GM21423 (cell line): ENCODE data around the gene AFAP1L1.

ENCODE experiments used
- ATAC-seq: cut with Tn5 transposase; IDR thresholded peaks from one replicate; pipeline ENCODE4 v1.9.1; 2021; ENCODE audit warnings: mild to moderate bottlenecking, moderate library complexity; ENCODE audit not compliant: unreplicated experiment

The AFAP1L1 gene

DNA sequence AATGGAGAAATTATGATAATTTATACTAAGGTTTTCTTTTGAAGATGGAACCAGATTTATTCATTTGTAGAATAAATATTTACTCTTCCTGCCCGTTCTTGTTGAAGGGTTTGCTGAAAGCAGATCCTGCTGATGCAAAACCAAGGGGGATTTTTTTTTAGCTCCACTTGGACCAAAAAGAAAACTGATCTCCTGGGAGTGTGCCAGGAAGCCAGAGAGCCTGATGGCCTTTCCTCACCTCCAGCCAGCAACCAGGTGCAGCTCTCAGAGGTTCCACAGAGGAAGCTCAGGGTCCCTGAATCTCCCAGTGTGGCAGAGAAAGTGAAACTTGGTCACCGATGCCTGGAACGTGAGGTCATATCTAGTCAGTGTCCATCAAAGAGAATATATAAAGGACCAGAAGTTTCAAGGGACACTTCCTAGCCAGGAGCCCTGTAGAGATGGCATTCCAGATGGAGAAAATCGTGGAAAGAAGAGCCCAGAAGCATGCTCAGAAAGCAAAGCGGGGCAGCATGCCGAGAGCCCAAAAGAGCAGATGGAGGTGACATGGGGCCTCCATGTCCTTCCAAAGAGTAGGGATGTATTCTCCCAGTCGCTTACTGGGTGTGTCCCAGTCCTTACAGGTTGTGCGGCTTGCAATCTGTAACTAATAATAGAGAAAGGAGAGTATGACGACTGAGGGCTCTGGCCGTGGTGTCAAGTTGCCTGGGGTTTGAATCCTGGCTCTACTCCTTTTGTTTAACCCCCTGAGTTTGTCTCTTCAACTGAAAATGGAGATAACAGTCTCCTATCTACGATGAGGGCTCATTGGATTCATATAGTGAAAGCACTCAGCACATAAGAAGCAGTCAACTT lies 12.2 kb downstream of the AFAP1L1 start:
- no peak for ATAC-seq

DNA sequence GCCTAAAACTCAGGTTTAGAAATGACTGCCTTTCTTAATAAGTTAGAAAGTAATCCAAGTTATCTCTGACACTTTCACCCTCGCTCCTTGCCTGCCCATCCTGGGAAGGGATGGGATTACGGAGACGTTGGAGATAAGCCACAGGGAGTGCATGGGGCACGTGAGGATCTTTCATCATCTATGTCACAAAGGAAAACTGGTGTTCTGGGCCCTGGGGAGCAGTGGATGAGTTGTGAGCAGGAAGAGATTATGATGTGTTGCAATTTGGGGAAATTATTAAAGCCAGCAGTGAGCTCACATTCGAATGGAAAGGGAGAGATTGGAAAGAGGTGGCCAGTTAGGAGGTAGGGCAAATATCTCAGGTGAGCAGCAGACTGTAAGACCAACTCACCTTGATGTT lies 12.8 kb downstream of the AFAP1L1 start:
- no peak for ATAC-seq

DNA sequence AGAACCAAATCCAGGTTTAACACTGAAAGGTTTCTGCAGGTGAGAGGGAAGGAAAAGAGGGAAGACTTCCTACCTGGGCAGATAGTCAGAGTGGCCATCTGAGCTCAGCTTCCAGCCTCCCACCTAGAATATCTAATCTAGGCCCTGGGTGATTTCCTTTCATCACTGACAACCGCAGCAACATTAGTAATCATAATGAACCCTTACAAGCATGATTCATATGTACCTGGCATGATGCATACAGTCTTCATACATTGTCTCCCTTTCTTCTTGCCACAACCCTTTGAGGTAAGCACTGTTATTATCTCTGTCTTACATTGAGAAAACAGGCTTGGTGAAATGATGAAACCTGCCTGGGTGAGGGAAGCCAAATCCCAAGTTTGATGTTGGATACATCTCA lies 13.5 kb downstream of the AFAP1L1 start:
- ATAC-seq, result no peak

DNA sequence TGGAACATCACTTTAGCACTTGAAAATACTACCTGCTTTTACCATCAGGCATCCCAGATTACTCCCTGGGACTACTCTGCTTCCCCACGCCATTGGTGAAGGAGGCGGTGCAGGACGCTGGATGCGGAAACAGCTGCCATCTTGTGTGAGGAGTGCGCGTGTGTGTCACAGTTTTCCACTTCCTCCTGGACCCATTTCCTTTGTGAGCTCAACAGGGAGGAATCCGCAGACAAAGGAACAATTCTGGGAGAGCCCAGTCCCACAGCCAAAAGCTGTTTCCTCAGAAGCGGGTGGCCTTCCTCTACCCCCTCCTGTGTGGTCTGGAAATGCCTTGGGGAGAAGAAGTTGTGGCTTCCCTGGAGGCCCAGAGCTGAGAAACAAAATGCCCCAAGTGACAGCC lies 16.8 kb downstream of the AFAP1L1 start:
- ATAC-seq, result no peak

DNA sequence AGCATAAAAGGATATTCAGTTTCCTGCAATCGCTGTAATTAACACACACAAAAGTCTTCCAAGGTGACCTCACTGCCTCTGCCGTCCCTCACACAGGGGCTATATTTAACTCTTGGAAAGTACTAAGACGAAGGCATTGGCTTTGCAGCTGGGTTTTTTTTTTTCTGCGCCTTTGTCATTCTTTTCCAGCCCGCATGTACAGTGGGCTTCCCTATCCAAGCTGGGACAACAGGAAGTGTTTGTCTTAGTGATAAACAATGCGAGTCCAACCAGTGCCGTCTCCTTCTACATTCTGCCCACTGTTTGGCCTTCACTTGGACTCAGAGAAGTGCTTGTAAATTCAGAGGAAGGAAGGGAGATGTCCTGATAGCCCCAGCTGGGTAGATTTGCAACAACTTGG lies 17.6 kb downstream of the AFAP1L1 start:
- no peak for ATAC-seq

DNA sequence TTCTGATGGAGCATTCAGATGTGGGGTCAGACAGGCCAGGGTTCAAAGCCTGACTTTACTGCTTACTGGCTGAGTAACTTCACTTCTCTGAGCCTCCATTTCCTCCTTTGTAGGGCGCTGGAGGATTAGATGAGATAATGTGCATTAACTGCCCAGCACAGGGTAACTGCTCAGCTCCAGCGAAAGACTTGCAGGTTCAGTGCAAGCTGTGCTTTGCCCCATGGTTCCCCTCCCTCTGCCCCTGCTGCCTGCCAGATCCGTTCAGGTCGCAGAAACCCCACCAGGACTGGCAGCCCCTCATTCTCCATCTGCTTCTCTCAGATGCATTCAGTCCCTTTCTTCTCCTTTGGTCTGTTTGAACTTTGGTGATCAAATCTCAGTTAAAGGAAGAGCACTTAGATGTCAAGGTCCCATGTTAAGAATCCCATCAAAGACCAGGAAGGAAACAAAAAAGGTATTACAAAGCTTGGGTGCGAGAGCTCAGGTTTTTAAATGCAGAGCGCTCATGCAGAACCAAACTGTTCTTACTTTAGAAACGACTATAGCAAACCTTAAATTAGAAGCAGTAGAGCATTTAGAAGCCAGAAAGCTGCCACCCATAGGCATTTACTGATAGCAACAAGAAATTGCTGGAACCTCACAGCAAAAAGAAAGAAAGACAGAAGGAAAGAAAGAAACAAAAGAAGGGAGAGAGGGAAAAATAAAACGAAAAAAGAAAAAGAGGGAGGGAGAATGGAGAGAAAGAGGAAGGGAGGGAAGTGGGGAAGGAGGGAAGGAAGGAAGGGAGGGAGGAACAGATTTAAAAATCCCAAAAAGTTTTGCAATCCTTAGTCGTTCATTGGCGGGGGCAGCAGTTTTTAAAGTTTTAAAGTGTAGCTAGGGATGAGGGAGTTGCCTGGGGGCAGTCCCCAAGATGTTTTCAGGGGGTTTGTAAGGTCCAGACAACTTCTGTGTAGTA lies 23.5 kb downstream of the AFAP1L1 start:
- no peak for ATAC-seq

DNA sequence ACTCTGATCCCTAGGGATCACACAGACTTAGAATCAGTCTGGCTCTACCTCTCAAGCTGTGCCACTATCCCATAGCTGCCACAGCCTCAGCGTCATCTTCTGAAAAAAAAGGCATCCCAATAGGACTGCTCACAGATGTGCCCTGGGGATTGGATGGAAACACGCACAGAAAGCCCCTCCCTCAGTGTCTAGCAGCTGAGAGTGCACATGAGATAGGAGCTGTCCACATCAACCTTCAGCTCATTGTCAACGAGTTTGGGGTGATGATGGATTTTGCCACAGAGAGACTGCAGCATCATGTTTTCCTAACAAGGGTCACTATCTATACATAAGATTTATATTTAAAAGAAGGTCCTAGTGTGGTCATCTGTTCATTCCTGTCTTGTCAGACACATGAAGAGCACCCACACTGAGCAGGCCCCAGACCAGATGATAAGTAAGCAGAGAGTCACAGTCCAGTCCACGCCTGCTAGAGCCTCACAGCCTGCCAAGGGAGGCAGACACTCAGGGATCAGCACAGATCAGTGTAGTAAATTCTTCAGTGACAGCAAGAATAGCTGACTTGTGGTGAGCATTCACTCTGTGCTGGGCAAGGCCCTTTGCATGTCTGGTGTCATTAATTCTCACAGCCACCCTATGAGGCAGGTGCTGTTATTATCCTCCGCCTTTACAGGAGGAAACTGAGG lies 25.8 kb downstream of the AFAP1L1 start:
- ATAC-seq, result no peak

DNA sequence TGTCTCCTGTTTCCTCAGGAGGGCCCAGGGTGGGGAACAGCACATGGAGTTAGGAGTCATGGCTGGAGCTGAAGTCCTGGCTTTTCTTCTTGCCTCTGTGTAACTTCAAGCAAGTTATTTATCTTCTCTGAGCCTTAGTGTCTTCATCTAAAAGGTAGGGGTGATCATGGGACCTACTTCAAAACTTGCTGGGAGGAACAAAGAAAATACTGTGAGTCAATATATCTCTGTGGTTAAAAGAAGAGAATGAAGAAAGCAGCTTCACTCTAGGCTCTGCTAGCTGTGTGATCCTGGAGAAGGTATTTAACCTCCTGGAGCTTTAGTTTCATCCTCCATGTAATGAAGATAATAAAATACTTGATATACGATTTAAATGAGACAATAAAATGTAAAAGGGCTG lies 26.5 kb downstream of the AFAP1L1 start:
- no peak for ATAC-seq

DNA sequence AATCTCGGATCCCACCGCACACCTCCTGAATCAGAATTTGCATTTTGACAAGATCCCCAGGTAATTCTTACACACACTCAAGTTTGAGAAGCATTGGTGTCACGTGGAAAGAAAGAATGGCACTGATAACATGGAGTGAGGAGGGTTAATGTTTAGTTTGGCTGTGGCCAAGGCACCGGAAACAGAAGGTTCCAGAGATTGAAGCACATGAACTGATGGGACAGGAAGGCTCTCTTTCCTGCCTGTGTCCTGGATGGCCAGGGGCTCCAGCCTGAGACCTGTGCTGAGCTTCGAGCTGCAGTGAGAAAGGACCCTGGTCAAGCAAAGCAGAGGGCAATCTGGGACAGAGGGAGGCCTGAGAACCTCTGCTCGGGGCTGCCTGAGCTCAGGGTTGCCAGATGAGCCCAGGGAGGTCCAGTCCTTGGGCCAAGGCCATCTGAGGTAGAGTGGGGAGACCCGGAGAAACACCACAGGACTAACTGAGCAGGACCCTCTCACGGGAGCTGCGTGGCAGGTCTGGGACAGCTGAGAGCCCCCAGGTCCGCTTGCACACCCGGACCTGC lies 27.3 kb downstream of the AFAP1L1 start:
- peak; percentile 48 for ATAC-seq

DNA sequence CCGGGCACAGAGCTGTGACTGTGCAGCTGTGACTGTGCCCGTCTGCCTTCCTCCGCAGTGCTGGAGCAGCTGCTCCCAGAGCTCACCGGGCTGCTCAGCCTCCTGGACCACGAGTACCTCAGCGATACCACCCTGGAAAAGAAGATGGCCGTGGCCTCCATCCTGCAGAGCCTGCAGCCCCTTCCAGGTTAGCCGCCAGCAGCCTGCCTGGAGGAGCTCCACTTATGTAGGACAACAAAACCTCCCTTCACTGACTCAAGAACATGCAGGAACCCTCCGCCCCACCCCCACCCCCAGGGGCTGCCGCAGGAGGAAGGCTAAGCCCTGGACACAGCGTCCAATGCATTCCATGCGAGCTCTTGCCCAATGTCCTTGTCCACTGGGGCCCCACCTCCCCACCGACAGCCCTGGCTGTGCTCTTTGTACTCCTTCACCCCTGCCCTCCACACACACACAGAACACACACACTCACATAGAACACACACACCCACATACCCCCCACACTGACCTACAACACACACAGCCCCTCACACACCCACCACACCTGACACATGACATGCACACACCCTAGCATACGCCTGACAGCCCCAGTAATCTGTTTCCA lies 27.9 kb downstream of the AFAP1L1 start:
- peak; percentile 9 for ATAC-seq

DNA sequence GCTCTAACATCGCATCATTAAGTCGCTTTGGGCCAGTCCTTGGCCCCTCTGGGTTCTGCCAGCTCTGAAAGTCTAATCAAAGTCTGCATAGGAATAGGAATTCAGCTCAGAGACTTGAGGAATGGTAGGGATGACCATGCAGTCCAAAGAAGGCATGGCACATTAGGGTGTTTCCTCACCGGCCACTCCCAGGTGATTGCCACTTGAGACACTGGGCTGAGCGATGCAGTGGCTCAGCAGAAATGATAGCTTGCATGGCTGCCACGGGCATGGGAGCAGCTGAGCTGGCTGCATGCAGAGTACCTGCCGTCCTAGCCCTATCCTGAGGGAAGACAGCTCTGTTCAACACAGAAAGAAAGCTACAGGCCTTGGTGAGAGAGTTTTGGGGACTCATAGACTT lies 28.8 kb downstream of the AFAP1L1 start:
- no peak for ATAC-seq

DNA sequence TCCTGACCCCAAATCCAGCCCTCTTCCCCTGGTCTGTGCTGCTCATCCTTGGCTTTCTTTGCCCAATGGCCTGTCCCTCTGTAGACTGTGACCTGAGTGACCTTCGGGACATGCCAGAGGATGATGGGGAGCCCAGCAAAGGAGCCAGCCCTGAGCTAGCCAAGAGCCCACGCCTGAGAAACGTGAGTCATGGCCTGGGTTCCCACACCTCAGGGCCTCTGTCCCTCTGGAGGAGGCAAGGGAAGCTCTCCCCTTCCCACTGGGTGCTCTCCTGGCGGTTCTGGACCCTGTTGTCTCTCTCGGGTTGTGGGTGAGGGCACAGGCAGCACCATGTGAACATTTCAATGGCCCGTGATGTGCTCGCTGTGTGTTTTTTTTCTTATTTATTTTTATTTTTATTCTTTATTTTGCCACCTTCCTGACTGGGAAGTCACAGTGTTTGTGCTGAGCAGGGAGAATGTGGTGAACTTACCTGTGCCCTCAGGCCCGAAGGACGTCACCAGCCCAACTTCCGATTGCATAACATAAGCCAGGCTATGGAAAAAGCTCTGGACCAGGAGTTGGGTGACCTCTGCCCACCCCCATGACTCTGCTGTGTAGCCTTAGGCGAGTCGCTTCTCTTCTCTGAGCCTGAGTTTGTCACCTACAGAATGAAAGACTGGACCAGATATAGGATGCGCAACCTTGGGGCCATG lies 29.5 kb downstream of the AFAP1L1 start:
- ATAC-seq, result no peak

DNA sequence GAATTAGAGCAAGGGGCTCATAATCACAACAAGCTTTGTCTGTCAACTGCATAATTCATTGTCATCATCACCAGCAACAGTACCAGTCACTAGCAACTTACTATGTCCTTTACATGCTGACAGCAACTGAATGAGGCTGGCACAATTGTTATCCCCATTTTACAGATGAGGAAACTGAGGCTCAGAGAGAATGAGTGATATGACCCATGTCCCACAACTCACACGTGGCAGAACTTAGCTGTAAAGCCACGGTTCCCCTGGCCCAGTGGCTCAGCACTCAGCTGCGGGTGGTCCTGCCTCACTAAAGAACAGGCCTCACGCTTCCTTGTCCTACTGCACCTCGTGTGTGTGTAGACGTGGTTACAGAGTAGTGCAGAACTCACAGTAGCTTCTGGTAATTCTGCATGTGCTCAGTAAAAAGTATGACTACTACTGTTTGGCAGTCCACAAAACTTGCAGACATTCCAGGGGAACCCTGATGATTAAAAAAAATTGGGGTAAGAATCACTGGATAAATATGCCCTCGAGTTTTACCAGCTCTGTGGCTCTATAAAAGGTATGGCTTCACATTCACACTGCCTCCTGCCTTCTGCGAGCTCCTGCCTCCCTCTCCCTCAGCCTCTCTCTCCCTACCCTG lies 30.2 kb downstream of the AFAP1L1 start:
- no peak for ATAC-seq

DNA sequence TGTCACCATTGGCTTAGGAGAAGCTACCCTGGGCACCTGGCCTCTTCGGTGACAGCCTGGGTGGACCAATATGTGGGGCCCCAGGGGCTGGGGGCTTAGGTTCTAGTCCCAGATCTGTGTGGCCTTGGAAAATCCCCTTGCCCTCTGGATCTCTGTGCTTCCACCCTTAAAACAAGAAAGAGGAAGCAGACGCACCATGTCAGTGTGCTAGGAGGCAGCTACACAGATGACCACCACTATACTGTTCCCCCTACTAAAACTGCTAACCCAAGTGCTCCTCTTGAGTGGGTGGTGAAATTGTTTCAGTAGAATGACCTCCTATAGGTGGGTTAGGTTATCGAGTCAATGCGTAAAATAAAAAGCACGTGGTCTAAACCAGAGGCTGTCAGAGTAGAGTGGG lies 31.0 kb downstream of the AFAP1L1 start:
- ATAC-seq, result no peak

DNA sequence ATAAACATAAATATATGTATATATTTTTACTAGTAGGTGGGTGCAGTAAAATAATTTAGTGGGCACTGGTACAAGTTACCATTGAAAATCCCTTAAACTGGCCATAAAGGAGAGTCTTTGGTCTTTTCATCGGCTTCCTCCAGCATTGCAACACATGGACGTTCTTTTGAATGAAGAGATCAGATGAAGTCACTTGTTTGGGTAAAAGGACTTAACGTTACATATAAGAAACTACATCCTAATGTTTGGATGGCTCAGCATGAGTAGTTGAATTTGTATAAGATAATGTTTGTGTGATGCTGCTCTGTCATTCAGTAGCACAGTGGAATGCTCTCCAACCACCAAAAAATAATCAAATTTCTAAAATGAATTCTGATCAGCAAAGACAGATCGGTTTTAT lies 31.6 kb downstream of the AFAP1L1 start:
- no peak for ATAC-seq

DNA sequence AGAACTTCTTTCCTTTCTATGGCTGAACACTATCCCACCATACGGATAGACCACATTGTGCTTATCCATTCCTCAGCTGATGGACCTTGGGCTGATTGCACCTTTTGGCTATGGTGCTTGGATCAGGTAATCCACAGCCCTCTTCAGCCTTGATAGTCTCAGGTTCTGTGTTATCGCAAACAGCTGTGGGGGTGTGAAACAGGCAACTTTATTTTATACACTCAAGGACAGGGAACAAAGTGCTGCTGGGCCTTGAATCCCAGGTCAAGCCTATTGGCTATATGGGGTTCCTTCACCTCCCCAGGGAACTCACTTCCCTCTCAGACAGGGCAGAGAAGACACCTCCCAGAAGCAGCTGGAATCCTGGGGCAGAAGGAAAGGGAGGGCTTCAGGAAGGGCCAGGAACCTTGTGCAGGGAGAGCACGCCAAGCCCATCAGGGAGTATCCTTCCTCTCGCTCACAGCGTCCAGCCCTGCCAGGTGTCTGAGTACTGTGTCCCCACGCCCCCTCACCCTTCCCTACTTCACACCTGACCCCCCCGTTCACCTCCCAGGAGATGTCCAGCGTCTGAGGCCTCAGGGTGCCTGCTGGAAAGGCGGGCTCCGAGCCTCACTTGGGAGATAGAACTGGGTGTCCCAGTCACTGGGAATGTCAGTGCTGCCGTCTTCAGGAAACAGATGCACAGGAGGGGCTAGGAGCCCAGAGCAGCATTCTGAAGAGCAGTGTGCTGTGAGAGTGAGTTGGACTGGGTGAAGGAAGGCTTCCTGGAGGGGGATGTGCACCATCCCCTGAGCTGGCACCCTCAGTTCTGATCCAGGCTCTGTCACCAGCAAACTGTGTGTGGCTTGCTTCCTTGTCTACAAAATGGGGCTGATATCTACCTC lies 32.8 kb downstream of the AFAP1L1 start:
- no peak for ATAC-seq

DNA sequence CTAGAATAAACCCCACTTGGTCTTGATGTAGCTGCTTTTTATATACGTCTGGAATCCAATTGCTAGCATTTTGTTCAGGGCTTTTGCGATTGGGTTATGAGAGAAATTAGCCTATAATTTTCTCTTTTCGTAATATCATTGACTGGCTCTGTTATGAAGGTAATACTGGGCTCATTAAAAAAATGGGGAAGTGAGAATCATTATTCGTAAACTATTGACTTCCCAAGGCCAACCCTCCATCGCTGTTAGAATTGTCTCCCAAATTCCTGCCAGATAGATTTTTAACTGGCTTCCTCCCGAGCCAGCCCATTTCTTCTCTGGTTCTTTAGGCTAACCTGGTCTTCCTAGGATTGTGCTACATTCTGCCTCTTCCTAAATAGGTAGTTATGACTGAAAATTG lies 37.7 kb downstream of the AFAP1L1 start:
- no peak for ATAC-seq

DNA sequence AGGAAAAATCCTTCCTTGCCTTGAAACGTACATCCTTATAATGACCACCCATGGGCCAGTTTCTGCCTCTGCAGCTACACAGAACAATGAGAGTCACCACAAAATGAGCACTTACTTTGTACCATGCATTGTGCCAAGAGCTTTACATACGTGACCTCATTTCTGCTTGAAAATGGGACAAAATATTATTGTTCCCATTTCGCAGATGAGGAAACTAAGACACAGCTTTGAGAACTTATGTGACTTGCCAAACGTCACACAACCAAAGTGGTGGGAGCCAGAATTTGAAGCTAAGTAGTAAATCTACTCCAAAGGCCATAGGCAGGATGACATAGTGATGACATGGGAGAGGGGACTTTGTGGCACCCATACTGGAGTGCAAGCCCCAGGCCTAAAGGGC lies 38.8 kb downstream of the AFAP1L1 start:
- ATAC-seq, result no peak
